Gastroesophageal sphincter (tissue), 4 donors: ENCODE results near the gene UBXN10. TPM values are rescaled to one million over a fixed set of nuclear protein-coding genes. Genes with fewer than 3 reads are reported as not detected.
A peak's percentile ranks its signal among the peaks of the same experiment; 100 is the strongest.
"Not testable (repeated sequence)": the region's sequence is repeated elsewhere in the genome, so short reads cannot be mapped to it uniquely, and the experiment has no call there.

Experiments
- ATAC-seq: fragments of 150-250 bp; one replicate; pipeline ENCODE4 v1.9.1; 2016; ENCODE audit warnings: mild to moderate bottlenecking, moderate library complexity
- H3K27ac ChIP-seq, 4 donors: fragments of 200-600 bp; sonication (generic) in 3 of 4; 1 replicate in 3 of 4; 2 replicates in 1 of 4; pipeline ENCODE4 v1.5.1; 2016 to 2019
- H3K27me3 ChIP-seq: fragments of 200-600 bp; sonication (generic); one replicate; pipeline ENCODE4 v1.5.1; 2019
- H3K36me3 ChIP-seq, 2 donors: fragments of 200-600 bp; sonication (generic); one replicate each; pipeline ENCODE4 v1.5.1; 2019; ENCODE audit warnings: control low read depth in 1 of 2
- H3K4me1 ChIP-seq, 3 donors: fragments of 200-600 bp; sonication (generic); 1 replicate in 2 of 3; 2 replicates in 1 of 3; pipeline ENCODE4 v1.5.1; 2016 to 2019; ENCODE audit warnings: control low read depth in 2 of 3
- H3K4me3 ChIP-seq, 2 donors: fragments of 200-600 bp; sonication (generic); one replicate each; pipeline ENCODE4 v1.5.1; 2019; ENCODE audit warnings: mild to moderate bottlenecking in 1 of 2, moderate library complexity in 1 of 2
- H3K9me3 ChIP-seq, 3 donors: fragments of 200-600 bp; sonication (generic); one replicate each; pipeline ENCODE4 v1.5.1; 2017 to 2019; ENCODE audit warnings: control low read depth in 2 of 3
- EP300 ChIP-seq: sonication (generic); formaldehyde crosslinking; IDR thresholded peaks from one replicate; pipeline ENCODE4 v1.6.1; 2017; ENCODE audit warnings: antibody characterized with exemption, mild to moderate bottlenecking
- POLR2A ChIP-seq, 2 donors: fragments of 450-650 bp; IDR thresholded peaks; one replicate each; pipeline ENCODE4 v1.6.1; 2017; ENCODE audit warnings: antibody characterized with exemption in 2 of 2, mild to moderate bottlenecking in 2 of 2, moderate library complexity in 1 of 2
- POLR2AphosphoS5 ChIP-seq: sonication (generic); formaldehyde crosslinking; IDR thresholded peaks from one replicate; pipeline ENCODE4 v1.6.1; 2017; ENCODE audit warnings: antibody characterized with exemption
- WGBS, 2 donors: methylation state at CpG; one replicate each; pipeline ENCODE4 v1.1.5; 2018; ENCODE audit warnings: low coverage in 1 of 2; 5-methylcytosine and 5-hydroxymethylcytosine counted together
- total RNA-seq, 4 donors: library from RNA; depleted of rRNA; stranded (reverse); fragments of >200 nt; gene quantifications; one replicate each; pipeline ENCODE4 v1.1.0, GENCODE V29; 2016
- TF ChIP-seq, protein P1 (sequence below), 4 experiments: fragments of 200-600 bp in 2 of 4; fragments of 450-650 bp in 2 of 4; sonication (generic) in 1 of 4; IDR thresholded peaks; one replicate each; pipeline ENCODE4 v1.5.1; 2017 to 2019; ENCODE audit warnings: antibody characterized with exemption in 4 of 4, mild to moderate bottlenecking in 2 of 4, moderate library complexity in 2 of 4

UBXN10 gene
- total RNA-seq, 4 donors from 2014 or later = 9.2 to 27.9 (median 18.8) TPM

DNA sequence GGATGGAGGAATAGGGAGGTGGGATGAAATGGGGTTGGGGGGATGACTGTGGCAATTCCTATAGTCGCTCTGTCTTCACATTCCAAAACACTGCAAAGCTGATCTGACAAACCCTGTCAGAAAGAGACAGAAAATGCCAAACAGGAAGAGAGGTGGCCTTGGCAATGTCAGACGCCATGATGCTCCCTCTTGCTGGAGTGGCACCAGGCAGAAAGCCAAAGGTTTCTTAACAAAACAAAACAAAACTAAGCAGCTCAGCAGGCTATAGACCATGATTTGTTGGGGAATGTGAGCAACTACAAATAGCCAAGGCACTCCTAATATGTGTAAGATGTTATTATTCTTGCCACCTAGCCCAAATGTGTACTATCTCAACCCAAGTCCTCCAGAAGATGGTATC is 43.3 kb downstream of the UBXN10 start:
- 56% methylated on average over 2 of the region's 2 CpGs; no CpG with 5 or more reads in 1 of the 2 donors for WGBS, 2 donors
- H3K27me3 ChIP-seq = peaks cover 72% of the 10 kb centered on the region

DNA sequence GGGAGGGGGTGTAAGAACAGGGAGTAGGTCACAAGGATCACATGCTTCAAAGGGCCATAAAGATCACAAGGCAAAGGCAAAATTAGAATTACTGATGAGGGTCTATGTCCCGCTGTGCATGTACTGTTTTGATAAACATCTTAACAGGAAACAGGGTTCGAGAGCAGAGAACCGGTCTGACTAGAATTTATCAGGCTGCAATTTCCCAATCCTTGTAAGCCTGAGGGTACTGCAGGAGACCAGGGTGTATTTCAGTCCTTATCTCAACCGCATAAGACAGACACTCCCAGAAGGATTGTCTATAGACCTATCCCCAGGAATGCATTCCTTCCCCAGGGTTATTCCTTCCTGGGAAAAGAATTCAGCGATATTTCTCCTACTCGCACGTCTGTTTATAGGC is 46.7 kb downstream of the UBXN10 start:
- not testable (repeated sequence) for H3K4me3 ChIP-seq, H3K27ac ChIP-seq, H3K9me3 ChIP-seq, H3K4me1 ChIP-seq, ATAC-seq, H3K36me3 ChIP-seq
- 14 to 40% methylated on average over 5 to 7 of the region's 7 CpGs for WGBS, 2 donors
- peaks cover 67% of the 10 kb centered on the region for H3K27me3 ChIP-seq

More for the DNA sequence above, 43.3 kb downstream of the UBXN10 start:
- H3K4me3 ChIP-seq = no peak overlapping the region
- H3K36me3 ChIP-seq = no peaks in the 10 kb centered on the region
- no peaks in the 10 kb centered on the region for H3K4me1 ChIP-seq
- H3K9me3 ChIP-seq = no peaks in the 10 kb centered on the region
- TF ChIP-seq POLR2AphosphoS5 (no peak), POLR2A (IDR thresholded peaks at IDR 0.05) (no peak), EP300 (no peak)
- TF ChIP-seq, protein P1, sequence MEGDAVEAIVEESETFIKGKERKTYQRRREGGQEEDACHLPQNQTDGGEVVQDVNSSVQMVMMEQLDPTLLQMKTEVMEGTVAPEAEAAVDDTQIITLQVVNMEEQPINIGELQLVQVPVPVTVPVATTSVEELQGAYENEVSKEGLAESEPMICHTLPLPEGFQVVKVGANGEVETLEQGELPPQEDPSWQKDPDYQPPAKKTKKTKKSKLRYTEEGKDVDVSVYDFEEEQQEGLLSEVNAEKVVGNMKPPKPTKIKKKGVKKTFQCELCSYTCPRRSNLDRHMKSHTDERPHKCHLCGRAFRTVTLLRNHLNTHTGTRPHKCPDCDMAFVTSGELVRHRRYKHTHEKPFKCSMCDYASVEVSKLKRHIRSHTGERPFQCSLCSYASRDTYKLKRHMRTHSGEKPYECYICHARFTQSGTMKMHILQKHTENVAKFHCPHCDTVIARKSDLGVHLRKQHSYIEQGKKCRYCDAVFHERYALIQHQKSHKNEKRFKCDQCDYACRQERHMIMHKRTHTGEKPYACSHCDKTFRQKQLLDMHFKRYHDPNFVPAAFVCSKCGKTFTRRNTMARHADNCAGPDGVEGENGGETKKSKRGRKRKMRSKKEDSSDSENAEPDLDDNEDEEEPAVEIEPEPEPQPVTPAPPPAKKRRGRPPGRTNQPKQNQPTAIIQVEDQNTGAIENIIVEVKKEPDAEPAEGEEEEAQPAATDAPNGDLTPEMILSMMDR (IDR thresholded peaks at IDR 0.05) = no peak
- H3K27ac ChIP-seq = no peak overlapping the region
- ATAC-seq = no peak

DNA sequence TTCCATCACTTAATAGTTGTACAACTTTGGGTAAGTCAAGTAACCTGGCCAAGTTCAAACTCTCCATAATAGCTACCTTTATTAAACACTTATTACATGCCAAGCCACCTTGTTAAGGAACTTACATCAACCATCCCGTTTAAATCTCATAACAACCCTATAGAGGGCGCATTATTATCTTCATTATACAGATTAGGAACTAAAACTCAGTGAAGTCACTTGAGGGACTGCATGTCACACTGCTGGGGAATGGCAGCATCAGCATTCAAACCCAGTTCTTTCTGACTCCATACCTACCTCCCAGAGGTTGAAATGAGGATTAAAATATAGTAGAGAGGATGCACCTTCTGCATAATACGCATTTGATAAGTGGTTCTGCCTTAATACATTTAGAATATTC is 47.5 kb downstream of the UBXN10 start:
- TF ChIP-seq POLR2AphosphoS5 (no peak), POLR2A (IDR thresholded peaks at IDR 0.05) (no peak), EP300 (no peak)
- TF ChIP-seq, protein P1 (IDR thresholded peaks at IDR 0.05) = peak in 3 of 4 experiments; percentile 13 to 29 (median 19)
- peaks cover 66% of the 10 kb centered on the region for H3K27me3 ChIP-seq
- 26 to 30% methylated on average over 3 of the region's 3 CpGs for WGBS, 2 donors
- H3K27ac ChIP-seq = no peak overlapping the region
- ATAC-seq = no peak
- no peaks in the 10 kb centered on the region for H3K4me1 ChIP-seq
- no peak overlapping the region for H3K4me3 ChIP-seq
- H3K36me3 ChIP-seq = no peaks in the 10 kb centered on the region
- H3K9me3 ChIP-seq = no peaks in the 10 kb centered on the region

DNA sequence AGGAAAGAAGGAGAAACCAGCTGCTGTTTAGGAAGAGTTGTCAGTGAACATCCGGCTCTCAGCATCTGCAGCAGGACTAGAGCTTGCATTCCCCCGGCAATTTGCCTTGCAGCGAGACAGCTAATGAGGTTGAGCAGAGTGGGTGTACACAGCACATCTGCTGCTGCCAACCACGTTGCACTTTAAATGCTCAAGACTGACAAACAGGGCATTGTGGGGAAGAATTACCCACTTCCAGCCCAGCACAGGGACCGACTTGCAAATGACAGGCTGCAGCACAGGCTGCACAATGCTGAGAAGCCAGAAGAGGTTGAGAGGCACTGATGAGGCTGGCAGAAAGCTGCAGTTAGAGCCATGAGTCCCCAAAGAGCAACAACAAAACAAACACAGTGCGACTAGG is 48.0 kb downstream of the UBXN10 start:
- TF ChIP-seq EP300 (no peak), POLR2A (IDR thresholded peaks at IDR 0.05) (no peak), POLR2AphosphoS5 (no peak)
- TF ChIP-seq, protein P1 (IDR thresholded peaks at IDR 0.05) = no peak
- Histone ChIP-seq H3K4me1 (no peaks in the 10 kb centered on the region), H3K9me3 (no peaks in the 10 kb centered on the region), H3K27me3 (peaks cover 66% of the 10 kb centered on the region), H3K27ac (no peak overlapping the region), H3K4me3 (no peak overlapping the region), H3K36me3 (no peaks in the 10 kb centered on the region)
- WGBS, 2 donors = 17 to 19% methylated on average over 1 to 5 of the region's 6 CpGs
- no peak for ATAC-seq

DNA sequence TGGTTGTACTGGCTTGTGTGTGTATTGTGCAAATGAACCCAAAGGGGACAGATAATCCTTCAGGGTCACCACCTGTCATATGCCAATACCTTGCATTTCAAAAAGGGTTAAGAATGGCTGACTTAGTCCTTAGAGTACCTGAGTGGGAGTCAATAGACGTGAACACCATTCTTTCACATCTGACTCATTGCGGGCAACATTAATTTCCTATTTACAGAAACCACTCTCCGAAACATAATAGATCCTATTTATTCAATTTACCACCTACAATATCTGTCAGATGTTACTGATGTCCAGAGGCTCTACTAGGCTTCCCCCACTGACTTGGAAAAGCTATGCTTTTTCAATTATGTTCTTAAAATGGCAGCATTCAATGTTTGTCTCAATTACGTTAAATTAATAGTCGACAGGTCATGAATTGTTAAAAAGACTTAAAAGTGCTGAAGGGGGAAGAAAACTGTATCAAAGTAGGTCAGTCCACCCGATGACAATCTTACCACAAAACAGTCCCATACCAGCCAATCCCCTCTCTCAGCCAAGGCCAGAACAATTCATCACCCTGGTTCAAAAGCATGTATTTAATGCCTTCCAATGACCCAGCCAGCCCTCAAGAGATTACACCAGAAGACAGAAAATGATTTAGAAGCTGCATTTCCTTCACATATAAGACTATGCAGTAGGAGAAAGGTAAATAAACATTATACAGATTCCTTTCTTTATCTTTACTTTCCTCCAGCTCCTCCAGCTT is 49.1 kb downstream of the UBXN10 start:
- Histone ChIP-seq H3K27me3 (peaks cover 76% of the 10 kb centered on the region), H3K9me3 (no peaks in the 10 kb centered on the region), H3K36me3 (no peaks in the 10 kb centered on the region), H3K4me1 (no peaks in the 10 kb centered on the region), H3K27ac (no peak overlapping the region), H3K4me3 (no peak overlapping the region)
- TF ChIP-seq, protein P1 (IDR thresholded peaks at IDR 0.05) = no peak
- TF ChIP-seq EP300 = no peak
- TF ChIP-seq POLR2A (IDR thresholded peaks at IDR 0.05) = no peak
- TF ChIP-seq POLR2AphosphoS5 = no peak
- WGBS, 2 donors = 65 to 79% methylated on average over 5 to 6 of the region's 6 CpGs
- ATAC-seq = no peak
